HG02852 (cell line): Measurements from ENCODE around the gene SDHAF1.
"Not testable (repeated sequence)": the region's sequence is repeated elsewhere in the genome, so short reads cannot be mapped to it uniquely, and the experiment has no call there.

ENCODE experiments used
- ATAC-seq: cut with Tn5 transposase; IDR thresholded peaks from one replicate; pipeline ENCODE4 v1.9.1; 2021; ENCODE audit warnings: mild to moderate bottlenecking, moderate library complexity; ENCODE audit not compliant: unreplicated experiment

The SDHAF1 gene

GRCh38 chr19:36014012-36014924, 19.3 kb downstream of the SDHAF1 start, which contains the start of gene ALKBH6:
Gene ALKBH6 (minus strand): TSS chr19:36014213. CDS start chr19:36013397, 816 bp downstream.
- ATAC-seq, result peak; percentile 96

- ATAC-seq, result no peak
These were observed 24.2 kb downstream of the SDHAF1 start for GRCh38 chr19:36019061-36019670.

GRCh38 chr19:36023432-36023831, 28.4 kb downstream of the SDHAF1 start:
- no peak for ATAC-seq

GRCh38 chr19:36025541-36025940, 30.6 kb downstream of the SDHAF1 start:
- no peak for ATAC-seq

- no peak for ATAC-seq
These were observed 31.3 kb downstream of the SDHAF1 start for GRCh38 chr19:36026091-36026876.

GRCh38 chr19:36027696-36028095, 32.7 kb downstream of the SDHAF1 start:
- ATAC-seq, result no peak

- ATAC-seq, result no peak
These were observed 33.5 kb downstream of the SDHAF1 start for GRCh38 chr19:36028313-36029041.

- no peak for ATAC-seq
These were observed 35.5 kb downstream of the SDHAF1 start for GRCh38 chr19:36030264-36031148.

GRCh38 chr19:36031308-36031707, 36.3 kb downstream of the SDHAF1 start:
- ATAC-seq, result no peak

- no peak for ATAC-seq
These were observed 37.5 kb downstream of the SDHAF1 start, which contains the start of gene CLIP3 for GRCh38 chr19:36032251-36033104. Gene CLIP3 (minus strand): TSS chr19:36032873. CDS start chr19:36032357, 516 bp downstream.

GRCh38 chr19:36040495-36040894, 45.5 kb downstream of the SDHAF1 start:
- no peak for ATAC-seq

GRCh38 chr19:36041092-36041491, 46.1 kb downstream of the SDHAF1 start:
- ATAC-seq, result not testable (repeated sequence)

GRCh38 chr19:36041831-36042230, 46.8 kb downstream of the SDHAF1 start:
- no peak for ATAC-seq

GRCh38 chr19:36043952-36044351, 49.0 kb downstream of the SDHAF1 start:
- ATAC-seq, result no peak
